Epithelial cell of prostate (primary cell): Measurements from ENCODE around the gene SKIDA1.

ENCODE experiments used
- DNase-seq: peaks from one replicate; pipeline ENCODE4 v3.0.0-alpha.2; 2011; ENCODE audit warnings: low read depth, low spot score
- H3K27ac ChIP-seq: fragments of 450-650 bp; 2 replicates; pipeline ENCODE4 v1.5.1; 2017; ENCODE audit warnings: mild to moderate bottlenecking

SKIDA1 gene

GRCh38 chr10:21503542-21503941 is 21.9 kb downstream of the SKIDA1 start:
- no peak overlapping the region for H3K27ac ChIP-seq
- DNase-seq = no peak

- no peak for DNase-seq
Observed at GRCh38 chr10:21502348-21502740, 23.1 kb downstream of the SKIDA1 start.

GRCh38 chr10:21501731-21502347 is 23.6 kb downstream of the SKIDA1 start:
- no peak for DNase-seq
- no peak overlapping the region for H3K27ac ChIP-seq

More at GRCh38 chr10:21502348-21502740, 23.1 kb downstream of the SKIDA1 start:
- no peak overlapping the region for H3K27ac ChIP-seq

- H3K27ac ChIP-seq = no peak overlapping the region
- DNase-seq = no peak
Observed at GRCh38 chr10:21501091-21501490, 24.4 kb downstream of the SKIDA1 start.

- DNase-seq = no peak
- H3K27ac ChIP-seq = no peak overlapping the region
Observed at GRCh38 chr10:21500578-21500910, 24.9 kb downstream of the SKIDA1 start.

GRCh38 chr10:21499701-21500577 is 25.5 kb downstream of the SKIDA1 start:
- DNase-seq = no peak
- H3K27ac ChIP-seq = no peak overlapping the region

DNA sequence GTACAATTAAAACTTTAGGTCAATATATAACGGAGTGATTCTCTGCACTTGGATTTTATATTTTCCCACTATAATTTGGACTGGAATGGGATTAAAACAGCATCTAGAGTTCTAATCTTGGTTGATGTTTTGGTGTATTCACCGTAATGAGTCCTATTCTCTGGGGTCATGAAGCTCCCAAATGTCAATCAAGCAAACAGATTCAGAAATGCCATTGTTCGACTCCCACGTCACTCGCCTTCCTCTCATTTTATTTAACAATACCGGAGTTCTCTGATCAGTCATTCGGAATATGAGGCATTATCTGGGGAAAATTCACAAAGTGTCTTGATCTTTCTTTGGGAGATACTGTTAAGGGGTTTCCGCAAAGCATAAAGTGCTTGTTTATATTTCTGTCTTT is 26.5 kb downstream of the SKIDA1 start:
- no peak overlapping the region for H3K27ac ChIP-seq
- DNase-seq = no peak

DNA sequence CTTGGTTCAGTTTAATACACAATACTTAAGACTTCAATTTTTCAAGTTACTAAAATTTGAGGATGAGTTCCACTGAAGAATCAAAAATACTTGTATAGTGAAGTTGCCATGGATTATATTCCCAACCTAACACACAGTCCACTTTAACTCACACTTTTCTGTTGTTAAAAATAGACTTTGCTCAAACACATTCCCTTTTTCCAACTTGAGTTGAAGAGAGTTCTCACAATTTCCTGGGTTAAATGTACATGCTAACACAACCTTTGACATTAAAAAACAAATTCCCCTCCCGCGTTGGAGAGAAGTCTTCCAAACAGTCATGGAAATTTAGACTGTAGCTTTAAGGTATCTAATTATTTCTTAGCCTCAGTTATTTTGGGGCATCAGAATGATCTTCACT is 27.1 kb downstream of the SKIDA1 start:
- no peak for DNase-seq

GRCh38 chr10:21497177-21497807 is 28.2 kb downstream of the SKIDA1 start:
- DNase-seq = peak; percentile 39
- H3K27ac ChIP-seq = peak overlapping the region; percentile 41

More for the DNA sequence above, 27.1 kb downstream of the SKIDA1 start:
- H3K27ac ChIP-seq = no peak overlapping the region

GRCh38 chr10:21496343-21497176 is 28.9 kb downstream of the SKIDA1 start:
- peak overlapping the region; percentile 41 for H3K27ac ChIP-seq
- no peak for DNase-seq

DNA sequence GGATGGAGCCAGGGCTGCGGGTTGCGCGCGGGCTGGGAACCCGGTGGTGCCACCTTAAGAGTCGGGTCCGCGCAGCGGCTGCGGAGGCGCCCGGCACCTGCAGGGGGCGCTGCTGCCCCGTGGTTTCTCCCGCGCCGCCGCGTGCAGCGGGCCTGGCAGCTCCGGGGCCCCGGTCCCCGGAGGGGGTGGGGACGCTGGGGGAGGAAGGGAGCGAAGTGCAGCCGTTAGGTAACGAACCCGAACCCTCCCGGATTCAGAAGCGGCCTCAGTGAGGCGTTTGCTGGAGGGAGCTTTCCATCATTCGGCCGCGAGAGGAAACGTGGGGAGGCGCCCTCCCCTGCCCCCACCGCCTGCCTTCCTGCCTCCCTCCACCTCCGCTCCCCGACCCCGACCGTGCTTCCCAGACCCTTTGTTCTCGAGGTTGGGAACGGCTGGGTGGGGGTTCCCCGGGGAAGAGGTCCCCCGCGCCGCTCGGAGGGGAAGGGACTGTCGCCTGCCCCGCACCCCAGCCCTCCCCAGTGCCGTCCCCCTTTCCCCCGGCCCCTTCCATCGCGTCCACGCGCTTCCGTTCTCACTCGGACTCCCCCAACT is 29.6 kb downstream of the SKIDA1 start:
- peak overlapping the region; percentile 41 for H3K27ac ChIP-seq
- DNase-seq = no peak

DNA sequence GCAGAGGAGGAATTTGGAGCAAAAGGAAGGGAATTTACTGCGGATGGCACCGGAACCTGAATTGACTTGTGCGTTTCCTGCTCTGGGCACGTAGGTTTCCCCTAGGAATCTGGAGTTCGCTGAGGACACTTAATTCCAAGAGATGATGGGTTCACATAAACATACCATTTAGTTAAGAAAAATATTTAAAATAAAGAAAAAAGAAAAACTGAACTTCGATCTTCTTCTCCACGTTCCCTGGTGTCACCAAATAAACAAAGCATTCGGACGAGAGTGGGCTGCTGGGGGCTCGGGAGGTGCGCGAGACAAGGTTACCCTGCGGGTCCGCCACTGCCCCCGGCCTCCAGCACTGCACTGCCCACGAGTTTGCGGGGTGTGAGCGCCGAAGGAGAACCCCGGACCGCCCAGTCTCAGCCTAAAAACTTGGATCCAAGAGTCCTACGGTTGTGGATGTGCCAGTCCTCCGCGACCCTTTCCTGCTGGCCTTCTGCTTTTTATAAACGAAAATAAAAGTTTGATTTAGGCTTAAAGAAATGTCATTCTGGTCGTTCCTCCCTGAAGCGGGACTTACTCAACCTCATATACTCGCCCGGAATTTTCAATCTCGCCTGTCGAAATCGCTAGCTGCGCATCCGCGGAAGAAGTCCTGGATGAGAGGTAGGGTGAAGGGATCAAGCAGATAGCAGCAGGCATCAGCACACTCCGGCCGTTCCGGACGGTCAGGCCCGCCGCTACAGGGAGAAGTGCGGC is 30.3 kb downstream of the SKIDA1 start:
- H3K27ac ChIP-seq = peak overlapping the region; percentile 41
- no peak for DNase-seq

DNA sequence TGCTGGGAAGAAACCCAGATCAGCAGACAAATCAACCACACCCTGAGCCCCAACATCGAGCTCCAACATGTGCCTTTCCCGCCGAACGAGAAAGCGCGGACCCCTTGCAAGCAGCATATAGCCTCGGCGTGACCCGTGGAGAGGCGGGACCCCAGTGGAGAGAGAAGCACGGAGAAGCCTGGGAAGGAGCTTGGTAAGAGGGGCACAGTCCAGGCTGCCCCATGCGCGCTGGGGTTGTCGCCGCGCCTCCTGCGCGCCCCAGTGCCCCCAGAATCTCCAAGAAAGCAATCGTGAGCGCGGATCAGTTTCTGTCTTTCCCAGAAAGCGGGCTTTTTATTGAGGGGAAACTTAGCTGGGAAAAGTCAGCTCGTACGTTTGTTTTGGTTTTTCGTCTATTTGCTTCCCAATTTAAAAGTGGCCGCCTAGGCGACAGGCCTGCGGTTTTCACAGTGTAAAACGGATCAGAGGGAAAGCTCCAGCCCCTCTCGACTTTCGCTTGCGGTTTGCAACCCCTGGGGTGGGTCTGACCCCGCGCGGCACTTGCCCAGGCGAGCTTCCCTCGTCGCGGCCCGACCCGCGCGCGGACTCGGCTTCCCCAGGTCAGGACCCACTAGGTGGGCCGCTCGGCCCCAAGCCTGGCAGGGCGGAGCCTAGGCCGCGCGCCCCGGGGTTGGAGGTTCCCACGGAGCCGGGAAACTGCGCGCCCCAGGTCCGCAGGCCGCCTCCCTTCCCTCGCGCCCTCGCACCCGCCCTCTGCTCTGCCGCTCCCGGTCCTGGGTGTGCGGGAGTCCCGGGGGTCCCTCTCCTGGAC is 31.1 kb downstream of the SKIDA1 start:
- no peak for DNase-seq
- no peak overlapping the region for H3K27ac ChIP-seq

GRCh38 chr10:21493784-21494183 is 31.7 kb downstream of the SKIDA1 start:
- no peak for DNase-seq
- no peak overlapping the region for H3K27ac ChIP-seq

DNA sequence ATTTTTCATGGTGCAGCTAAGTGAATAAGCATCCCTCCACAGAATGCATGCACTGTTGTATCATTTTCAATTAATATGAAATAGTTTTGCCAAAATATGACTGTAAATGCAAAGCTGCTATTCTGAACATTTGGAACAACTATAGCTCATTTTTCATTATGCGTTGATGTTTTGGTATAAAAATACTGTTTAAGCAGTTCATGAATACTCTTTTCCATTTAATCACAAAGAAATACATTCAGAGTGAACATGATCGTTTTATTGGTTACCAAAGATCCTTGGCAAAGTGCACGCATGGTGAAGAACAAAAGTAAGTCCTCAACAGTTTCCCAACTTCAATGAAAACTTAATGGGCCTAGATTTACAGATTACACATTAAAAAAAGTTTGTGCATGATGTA is 33.1 kb downstream of the SKIDA1 start:
- no peak for DNase-seq
- H3K27ac ChIP-seq = no peak overlapping the region

- no peak overlapping the region for H3K27ac ChIP-seq
- DNase-seq = no peak
Observed at GRCh38 chr10:21490711-21491105, 34.8 kb downstream of the SKIDA1 start.

DNA sequence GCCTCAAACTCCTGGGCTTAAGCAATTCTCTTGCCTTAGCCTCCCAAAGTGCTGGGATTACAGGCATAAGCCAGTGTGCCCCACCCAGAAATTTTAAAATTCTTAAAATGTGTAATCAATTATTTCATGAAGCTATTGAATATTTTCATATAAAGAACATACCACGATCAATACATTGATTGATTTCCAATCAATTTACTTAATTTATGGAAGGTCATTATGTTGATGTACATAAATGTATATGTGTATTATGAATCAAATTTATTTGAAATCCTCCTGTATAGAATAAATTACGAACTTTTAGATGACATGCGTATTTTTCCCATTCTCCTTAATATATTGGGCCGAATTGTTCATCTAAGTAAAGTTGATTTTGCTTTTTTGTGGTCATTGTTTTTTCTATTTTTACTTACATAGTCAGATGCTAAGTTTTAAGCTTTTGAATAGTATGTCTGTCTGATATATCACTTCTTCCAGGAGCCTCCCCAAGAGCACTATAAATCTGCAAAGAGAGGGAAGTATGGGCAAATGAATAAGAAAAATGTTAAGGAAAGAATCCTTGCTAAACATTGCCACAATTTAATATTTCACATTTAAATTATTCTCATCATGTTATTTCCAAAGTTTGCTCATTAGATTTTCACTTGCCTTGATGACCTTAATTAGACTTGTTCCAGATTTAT is 35.3 kb downstream of the SKIDA1 start:
- no peak overlapping the region for H3K27ac ChIP-seq
- no peak for DNase-seq

DNA sequence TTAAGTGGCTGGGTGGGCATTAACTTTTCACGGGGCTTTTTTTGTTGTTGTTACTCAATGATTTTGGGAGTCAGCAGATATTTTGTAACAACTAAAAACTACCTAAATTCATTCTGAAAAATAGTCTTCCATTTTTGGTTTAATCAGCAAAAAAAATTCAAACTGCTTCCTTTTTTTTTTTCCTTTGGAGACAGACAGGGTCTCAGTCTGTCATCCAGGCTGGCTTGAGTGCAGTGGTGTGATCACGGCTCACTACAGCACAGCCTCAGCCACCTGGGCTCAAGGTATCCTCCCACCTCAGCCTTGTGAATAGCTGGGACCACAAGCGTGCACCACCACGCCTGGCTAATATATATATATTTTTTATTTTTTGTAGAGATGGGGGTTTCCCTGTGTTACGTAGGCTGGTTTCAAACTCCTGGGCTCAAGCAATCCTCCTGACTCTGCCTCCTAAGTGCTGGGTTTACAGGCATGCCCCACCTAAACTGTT is 36.5 kb downstream of the SKIDA1 start:
- H3K27ac ChIP-seq = no peak overlapping the region
- no peak for DNase-seq
